ENCODE measurements around the gene LHX2.

The LHX2 gene

DNA sequence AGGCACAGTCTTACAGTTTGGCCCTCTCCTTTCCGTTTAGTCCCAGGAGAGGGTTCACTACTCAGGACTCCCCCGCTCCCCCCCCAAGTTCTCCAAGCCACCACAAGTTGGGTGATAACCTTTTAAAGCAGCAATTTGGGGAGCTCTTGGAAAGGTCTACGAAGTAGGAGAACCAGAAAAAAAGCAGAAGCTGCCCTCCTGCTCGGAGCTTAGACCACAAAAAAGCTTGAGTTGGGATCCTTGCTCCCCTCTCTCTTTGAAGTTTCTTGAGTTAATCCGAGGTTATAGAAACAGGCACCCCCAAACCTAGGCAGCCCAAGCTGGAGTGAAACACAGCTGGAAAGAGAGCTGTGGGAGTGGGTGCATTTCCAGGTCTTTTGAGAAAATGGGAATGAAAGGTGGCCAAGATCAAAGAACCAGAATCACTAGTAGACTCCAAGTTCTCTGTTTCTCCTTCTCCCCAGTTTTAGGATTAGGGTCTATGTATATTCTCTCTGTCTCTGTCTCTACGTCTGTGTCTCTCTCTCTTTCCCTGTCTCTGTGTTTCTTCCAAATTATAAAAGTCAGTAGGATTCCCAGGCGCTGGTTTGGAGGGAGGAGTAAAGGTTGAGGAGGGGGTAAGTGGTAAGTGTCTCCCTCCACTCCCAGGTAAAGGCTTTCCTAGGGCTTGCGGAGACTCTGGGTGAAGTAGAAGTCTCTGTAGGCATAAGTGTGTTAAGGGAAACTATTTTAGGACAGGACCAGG is 2.8 kb downstream of the LHX2 start:
- no peak overlapping the region for H3K4me3 ChIP-seq (ENCODE audit: low read depth, low read length)

DNA sequence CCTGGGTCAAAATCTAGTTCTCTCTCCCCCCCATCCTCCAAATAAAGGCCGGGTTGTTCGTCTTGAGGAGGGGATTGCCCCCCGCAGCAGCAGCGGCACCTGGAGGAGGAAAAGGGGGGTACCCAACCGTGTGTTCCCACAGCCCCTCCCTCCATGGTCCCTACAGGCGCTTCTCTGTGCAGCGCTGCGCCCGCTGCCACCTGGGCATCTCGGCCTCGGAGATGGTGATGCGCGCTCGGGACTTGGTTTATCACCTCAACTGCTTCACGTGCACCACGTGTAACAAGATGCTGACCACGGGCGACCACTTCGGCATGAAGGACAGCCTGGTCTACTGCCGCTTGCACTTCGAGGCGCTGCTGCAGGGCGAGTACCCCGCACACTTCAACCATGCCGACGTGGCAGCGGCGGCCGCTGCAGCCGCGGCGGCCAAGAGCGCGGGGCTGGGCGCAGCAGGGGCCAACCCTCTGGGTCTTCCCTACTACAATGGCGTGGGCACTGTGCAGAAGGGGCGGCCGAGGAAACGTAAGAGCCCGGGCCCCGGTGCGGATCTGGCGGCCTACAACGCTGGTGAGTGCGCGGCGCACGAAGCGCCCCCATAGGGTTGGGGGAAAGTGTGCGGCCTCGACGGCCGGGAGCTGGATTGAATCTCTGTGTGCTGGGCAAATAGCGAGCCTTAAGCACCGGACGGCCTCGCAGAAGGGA is 3.5 kb downstream of the LHX2 start:
- H3K4me1 ChIP-seq: no peaks in the 10 kb centered on the region
- no peak overlapping the region for H3K4me3 ChIP-seq (ENCODE audit: low read depth, low read length)
- TF ChIP-seq, protein P1, sequence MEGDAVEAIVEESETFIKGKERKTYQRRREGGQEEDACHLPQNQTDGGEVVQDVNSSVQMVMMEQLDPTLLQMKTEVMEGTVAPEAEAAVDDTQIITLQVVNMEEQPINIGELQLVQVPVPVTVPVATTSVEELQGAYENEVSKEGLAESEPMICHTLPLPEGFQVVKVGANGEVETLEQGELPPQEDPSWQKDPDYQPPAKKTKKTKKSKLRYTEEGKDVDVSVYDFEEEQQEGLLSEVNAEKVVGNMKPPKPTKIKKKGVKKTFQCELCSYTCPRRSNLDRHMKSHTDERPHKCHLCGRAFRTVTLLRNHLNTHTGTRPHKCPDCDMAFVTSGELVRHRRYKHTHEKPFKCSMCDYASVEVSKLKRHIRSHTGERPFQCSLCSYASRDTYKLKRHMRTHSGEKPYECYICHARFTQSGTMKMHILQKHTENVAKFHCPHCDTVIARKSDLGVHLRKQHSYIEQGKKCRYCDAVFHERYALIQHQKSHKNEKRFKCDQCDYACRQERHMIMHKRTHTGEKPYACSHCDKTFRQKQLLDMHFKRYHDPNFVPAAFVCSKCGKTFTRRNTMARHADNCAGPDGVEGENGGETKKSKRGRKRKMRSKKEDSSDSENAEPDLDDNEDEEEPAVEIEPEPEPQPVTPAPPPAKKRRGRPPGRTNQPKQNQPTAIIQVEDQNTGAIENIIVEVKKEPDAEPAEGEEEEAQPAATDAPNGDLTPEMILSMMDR (IDR thresholded peaks at IDR 0.05; ENCODE audit: low read depth, low read length): no peak
- H3K36me3 ChIP-seq: no peaks in the 10 kb centered on the region
- H3K9me3 ChIP-seq: peaks cover 4% of the 10 kb centered on the region; the same call in 1 of the 2 replicates
- DNase-seq: no peak
- H3K27me3 ChIP-seq: peaks cover 99% of the 10 kb centered on the region

More for the DNA sequence above, 2.8 kb downstream of the LHX2 start:
- DNase-seq: no peak
- no peaks in the 10 kb centered on the region for H3K4me1 ChIP-seq
- TF ChIP-seq, protein P1 (IDR thresholded peaks at IDR 0.05; ENCODE audit: low read depth, low read length): no peak
- peaks cover 99% of the 10 kb centered on the region for H3K27me3 ChIP-seq
- H3K36me3 ChIP-seq: no peaks in the 10 kb centered on the region
- peaks cover 4% of the 10 kb centered on the region; the same call in 1 of the 2 replicates for H3K9me3 ChIP-seq

DNA sequence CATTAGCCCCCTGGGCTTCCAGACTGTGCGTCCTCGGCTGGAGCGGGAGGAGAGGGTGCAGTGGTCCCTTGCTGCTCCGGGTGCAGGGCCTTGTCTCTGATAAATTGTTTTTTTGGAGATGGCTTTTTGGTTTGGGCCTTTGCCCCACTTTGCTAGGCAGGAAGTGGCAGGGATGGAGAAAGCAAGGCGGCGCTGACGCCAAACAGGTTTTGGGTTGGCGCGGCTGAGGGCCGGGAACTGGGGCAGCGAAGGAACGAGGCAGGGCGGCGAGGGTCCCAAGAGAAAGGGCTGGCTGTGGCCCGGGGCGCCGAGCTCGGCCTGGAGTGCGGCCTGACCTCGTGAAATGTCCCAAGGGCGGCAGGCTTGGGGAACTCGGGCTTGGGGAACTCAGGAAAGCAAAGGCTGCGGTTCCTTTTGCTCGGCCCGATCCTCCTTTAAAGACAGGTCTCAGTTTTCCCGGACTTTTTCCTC is 4.1 kb downstream of the LHX2 start:
- no peaks in the 10 kb centered on the region for H3K4me1 ChIP-seq

DNA sequence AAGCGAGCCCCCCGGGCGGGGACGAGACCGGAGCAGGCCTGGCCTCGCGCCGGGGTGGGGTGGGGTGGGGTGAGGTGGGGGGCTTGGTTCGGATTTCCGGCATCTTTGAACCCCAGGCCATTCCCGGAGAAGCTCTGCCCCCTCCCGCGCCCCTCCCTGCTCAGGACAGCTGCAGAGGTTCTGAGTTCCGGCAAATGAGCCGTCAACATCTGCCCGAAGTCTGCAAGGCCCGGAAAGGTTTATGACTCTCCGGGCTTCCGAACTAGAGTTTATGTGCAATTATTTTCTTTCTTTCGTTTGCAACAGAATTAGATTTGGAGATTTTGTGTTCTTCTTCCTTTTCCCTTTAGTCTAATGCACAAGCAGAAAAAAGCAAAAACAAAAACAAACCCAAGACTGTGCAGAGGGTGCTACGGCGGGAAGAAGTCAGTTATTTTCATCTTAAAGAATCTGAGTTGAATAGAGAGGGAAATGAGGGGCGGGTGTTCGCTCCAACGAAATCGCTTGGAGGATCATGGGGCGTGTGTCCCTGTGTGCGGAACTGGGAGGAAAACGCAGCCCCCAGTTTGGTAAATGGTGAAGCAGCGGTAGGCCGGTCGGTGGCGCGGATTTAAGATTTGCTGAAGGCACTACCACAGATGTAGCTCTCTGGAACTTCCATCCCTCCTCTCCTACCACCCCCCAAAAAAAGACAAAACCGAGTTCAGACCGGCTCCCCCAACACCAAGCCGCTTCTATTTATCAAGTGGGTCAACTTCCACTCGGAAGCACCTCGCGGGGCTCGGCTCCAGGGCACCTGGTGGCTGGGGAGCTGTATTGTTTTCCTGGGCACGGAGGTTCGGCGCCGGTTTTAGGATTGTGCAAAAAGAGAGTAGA is 4.8 kb downstream of the LHX2 start:
- Histone ChIP-seq H3K4me3 (ENCODE audit: low read depth, low read length) (no peak overlapping the region), H3K4me1 (no peaks in the 10 kb centered on the region), H3K27me3 (peaks cover 100% of the 10 kb centered on the region), H3K36me3 (no peaks in the 10 kb centered on the region), H3K9me3 (peaks cover 4% of the 10 kb centered on the region; the same call in 1 of the 2 replicates)
- TF ChIP-seq, protein P1 (IDR thresholded peaks at IDR 0.05; ENCODE audit: low read depth, low read length): no peak
- no peak for DNase-seq

More for the DNA sequence above, 4.1 kb downstream of the LHX2 start:
- Histone ChIP-seq H3K4me3 (ENCODE audit: low read depth, low read length) (no peak overlapping the region), H3K36me3 (no peaks in the 10 kb centered on the region), H3K27me3 (peaks cover 99% of the 10 kb centered on the region), H3K9me3 (peaks cover 4% of the 10 kb centered on the region; the same call in 1 of the 2 replicates)
- DNase-seq: no peak
- TF ChIP-seq, protein P1 (IDR thresholded peaks at IDR 0.05; ENCODE audit: low read depth, low read length): no peak

DNA sequence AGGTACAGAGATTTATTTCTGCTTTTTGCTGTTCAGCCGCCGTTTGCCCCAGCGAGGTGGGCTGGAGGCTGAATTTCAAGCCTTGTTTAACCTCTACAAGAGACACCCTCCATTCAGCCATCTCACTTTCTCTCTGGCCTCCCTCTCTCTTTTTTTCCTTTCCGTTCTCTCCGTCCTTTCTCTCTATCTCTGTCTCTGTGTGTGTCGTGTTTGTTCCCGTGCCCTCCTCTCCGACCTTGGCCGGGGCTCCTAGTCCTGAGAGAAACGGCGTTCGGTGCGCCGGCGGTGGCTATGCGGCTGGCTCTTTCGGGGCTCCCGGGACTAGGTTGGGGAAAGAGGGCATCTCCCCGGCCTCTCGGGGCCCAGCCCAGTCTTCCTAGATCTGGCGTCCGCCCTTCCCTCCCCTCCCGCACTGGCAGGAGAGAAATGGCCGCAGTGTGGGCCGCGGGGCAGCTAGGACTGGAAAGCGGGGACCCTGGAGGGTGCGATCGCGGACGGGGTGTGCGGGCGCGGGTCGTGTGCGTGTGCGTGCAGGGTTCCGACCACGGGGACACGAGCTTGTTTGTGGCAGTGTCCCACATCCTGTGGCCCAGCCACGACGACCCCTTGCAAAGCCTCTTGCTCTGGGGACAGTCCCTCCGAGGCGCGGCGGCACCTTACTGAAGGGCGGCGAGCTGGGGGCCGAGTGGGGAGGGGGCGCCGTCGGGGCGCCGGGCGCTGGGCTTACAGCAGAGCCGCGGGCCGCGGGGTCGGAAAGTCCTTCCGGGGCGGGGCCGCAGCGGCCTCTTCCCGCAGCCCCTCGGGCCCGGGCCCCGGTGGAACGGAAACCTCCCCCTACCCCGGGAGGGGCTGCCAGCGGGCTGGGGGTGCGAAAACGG is 5.7 kb downstream of the LHX2 start:
- no peaks in the 10 kb centered on the region for H3K36me3 ChIP-seq
- H3K27me3 ChIP-seq: peaks cover 99% of the 10 kb centered on the region
- TF ChIP-seq, protein P1 (IDR thresholded peaks at IDR 0.05; ENCODE audit: low read depth, low read length): no peak
- no peaks in the 10 kb centered on the region for H3K4me1 ChIP-seq
- DNase-seq: no peak
- H3K9me3 ChIP-seq: no peaks in the 10 kb centered on the region; the same call in 1 of the 2 replicates
- no peak overlapping the region for H3K4me3 ChIP-seq (ENCODE audit: low read depth, low read length)
